K562 (cell line): Measurements from ENCODE around the gene LY6G6C. TPM values are rescaled to one million over a fixed set of nuclear protein-coding genes. Genes with fewer than 3 reads are reported as not detected.

ENCODE experiments used
- ARID2 ChIP-seq: fragments of 450-650 bp; IDR thresholded peaks from 2 replicates; pipeline ENCODE4 v1.6.1; 2017; ENCODE audit warnings: antibody characterized with exemption, mild to moderate bottlenecking
- ASH1L ChIP-seq: fragments of 450-650 bp; IDR thresholded peaks from 2 replicates; pipeline ENCODE4 v1.6.1; 2018; ENCODE audit warnings: borderline replicate concordance, mild to moderate bottlenecking, low read depth; ENCODE audit not compliant: partially characterized antibody
- BCL6 ChIP-seq: fragments of 250-450 bp; sonication (Bioruptor Pico); IDR thresholded peaks from 2 replicates; pipeline ENCODE4 v1.4.0; 2020
- CAMTA2 ChIP-seq: fragments of 250-450 bp; sonication (Bioruptor Pico); conservative IDR thresholded peaks from 2 replicates; pipeline ENCODE4 v1.5.1; 2022
- CREB3L1 ChIP-seq: fragments of 450-650 bp; IDR thresholded peaks from 2 replicates; pipeline ENCODE4 v1.6.1; 2014; ENCODE audit warnings: low read depth, mild to moderate bottlenecking, moderate library complexity, borderline replicate concordance
- ELF1 ChIP-seq: fragments of 200-800 bp; sonication (Bioruptor generic); IDR thresholded peaks from 2 replicates; pipeline ENCODE4 v1.6.1; 2016; ENCODE audit warnings: missing genetic modification characterization, missing compliant biosample characterization
- HBP1 ChIP-seq: fragments of 450-650 bp; formaldehyde crosslinking; IDR thresholded peaks from 2 replicates; pipeline ENCODE4 v1.4.0; 2022; ENCODE audit warnings: missing genetic modification characterization
- KLF6 ChIP-seq: fragments of 250-450 bp; sonication (Bioruptor Pico); IDR thresholded peaks from 2 replicates; pipeline ENCODE4 v1.4.0; 2020; ENCODE audit warnings: mild to moderate bottlenecking, moderate library complexity, borderline replicate concordance
- MECOM ChIP-seq: fragments of 250-450 bp; sonication (Bioruptor Pico); IDR thresholded peaks from 2 replicates; pipeline ENCODE4 v1.8.0; 2022; ENCODE audit warnings: inconsistent platforms
- MITF ChIP-seq: IDR thresholded peaks from 2 replicates; pipeline ENCODE4 v1.6.1; 2014; ENCODE audit warnings: antibody characterized with exemption
- MYNN ChIP-seq, 2 experiments: sonication (generic); formaldehyde crosslinking in 1 of 2; IDR thresholded peaks; 2 replicates each; pipeline versions ENCODE4 v1.5.0 to v1.6.1; 2016 to 2020; ENCODE audit warnings: antibody characterized with exemption in 1 of 2, missing genetic modification reagents in 1 of 2
- POLR3G ChIP-seq: IDR thresholded peaks from 2 replicates; pipeline ENCODE4 v1.6.1; 2011; ENCODE audit not compliant: insufficient read length, insufficient replicate concordance; ENCODE audit errors: extremely low read depth
- RBFOX2 ChIP-seq: fragments of 200-400 bp; formaldehyde crosslinking; IDR thresholded peaks from 2 replicates; pipeline ENCODE4 v1.6.1; 2017; ENCODE audit warnings: low read depth, mild to moderate bottlenecking, low read length, moderate library complexity
- RHOXF2B ChIP-seq: fragments of 250-450 bp; sonication (Bioruptor Pico); conservative IDR thresholded peaks from 2 replicates; pipeline ENCODE4 v1.5.1; 2021
- TRIM24 ChIP-seq, 2 experiments: fragments of 450-650 bp; IDR thresholded peaks; 2 replicates each; pipeline ENCODE4 v1.6.1; 2016
- XRCC3 ChIP-seq: fragments of 450-650 bp; IDR thresholded peaks from 2 replicates; pipeline ENCODE4 v1.6.1; 2017; ENCODE audit warnings: mild to moderate bottlenecking, moderate library complexity
- ZBTB2 ChIP-seq: fragments of 450-650 bp; IDR thresholded peaks from 2 replicates; pipeline ENCODE4 v1.6.1; 2016; ENCODE audit warnings: antibody characterized with exemption
- ZBTB26 ChIP-seq: fragments of 450-650 bp; formaldehyde crosslinking; IDR thresholded peaks from 2 replicates; pipeline ENCODE4 v1.4.0; 2022; ENCODE audit warnings: missing genetic modification characterization
- ZNF165 ChIP-seq: fragments of 250-450 bp; sonication (Bioruptor Pico); IDR thresholded peaks from 2 replicates; pipeline ENCODE4 v1.4.0; 2020; ENCODE audit warnings: borderline replicate concordance
- ZNF354B ChIP-seq: fragments of 250-450 bp; sonication (Bioruptor Pico); IDR thresholded peaks from 2 replicates; pipeline ENCODE4 v1.4.0; 2020
- ZNF830 ChIP-seq: fragments of 250-450 bp; sonication (Bioruptor Pico); IDR thresholded peaks from 2 replicates; pipeline ENCODE4 v1.5.0; 2021; ENCODE audit warnings: mild to moderate bottlenecking
- polyA plus RNA-seq, 8 experiments: library from polyadenylated mRNA; depleted of rRNA in 4 of 8; stranded (reverse) in 5 of 8; unstranded in 3 of 8; fragments of >200 nt; fragmentation: Nextera tagmentation in 2 of 8; fragmentation: Illumina TruSeq in 1 of 8; extraction: Ambion mirVana in 2 of 8; extraction: Trizol in 1 of 8; gene quantifications; 2 replicates each; pipeline versions ENCODE4 v1.2.1 to v1.2.3, GENCODE V29; 2011 to 2014; ENCODE audit warnings: inconsistent platforms in 1 of 8, missing spikeins in 1 of 8
- total RNA-seq, 7 experiments: library from RNA; depleted of rRNA in 6 of 7; stranded (reverse); fragments of >200 nt in 6 of 7; fragmentation: Illumina TruSeq in 2 of 7; extraction: Trizol in 2 of 7; gene quantifications; 2 replicates each; pipeline versions ENCODE4 v1.2.1 to v1.2.3, GENCODE V29; 2011 to 2021; ENCODE audit warnings: low replicate concordance in 1 of 7

The LY6G6C gene
- total and polyA plus RNA-seq, 9 of the 15 experiments (the other 6 are each of a cell fraction or from before 2014, with no cell fraction given) = 0.06 to 0.20 TPM; not detected in 7

GRCh38 chr6:31725502-31726350 is 4.2 kb upstream of the LY6G6C start (continued):
- TF ChIP-seq ZBTB2 = peak; percentile 74; the same call in 1 of the 2 replicates
- TF ChIP-seq XRCC3 = no peak
- peak; percentile 88; the same call in 1 of the 2 replicates for TF ChIP-seq KLF6 (CRISPR knock-in tag)
- TF ChIP-seq ZNF354B = peak; percentile 67; the same call in 1 of the 2 replicates
- TF ChIP-seq ARID2 = 0 out of 2 replicates have a peak, but pooled peaks have one; percentile 28
- TF ChIP-seq ZNF165 (CRISPR knock-in tag) = 0 out of 2 replicates have a peak, but pooled peaks have one; percentile 84
- peak; percentile 73; the same call in 1 of the 2 replicates for TF ChIP-seq CREB3L1
- TF ChIP-seq ELF1 (tag) = peak; percentile 66
- 0 out of 2 replicates have a peak, but pooled peaks have one; percentile 58 for TF ChIP-seq RHOXF2B (CRISPR knock-in tag)
- no peak for TF ChIP-seq RBFOX2
- peak; percentile 87 for TF ChIP-seq ZBTB26 (CRISPR knock-in tag)
- no peak for TF ChIP-seq POLR3G
- peak; percentile 50; the same call in 1 of the 2 replicates for TF ChIP-seq MITF
- peak; percentile 80; the same call in 1 of the 2 replicates for TF ChIP-seq BCL6 (CRISPR knock-in tag)
- TF ChIP-seq MECOM (CRISPR knock-in tag) = peak; percentile 78; the same call in 1 of the 2 replicates
- TF ChIP-seq HBP1 = peak; percentile 94
- 0 out of 4 replicates have a peak, but pooled peaks of 1 of the 2 experiments have one; percentile 41 for TF ChIP-seq TRIM24 (IDR thresholded peaks at IDR 0.05)
- TF ChIP-seq ASH1L = peak; percentile 8
- TF ChIP-seq ZNF830 = peak; percentile 72; the same call in 1 of the 2 replicates
- TF ChIP-seq CAMTA2 (CRISPR knock-in tag) = 0 out of 2 replicates have a peak, but pooled peaks have one; percentile 68
- peak; percentile 83 for TF ChIP-seq MYNN (IDR thresholded peaks at IDR 0.05)
- no peak for TF ChIP-seq MYNN (CRISPR knock-in tag; IDR thresholded peaks at IDR 0.05)
